HG03066 (cell line): ENCODE data around the gene EIF4EBP2.

Source experiments
- ATAC-seq: cut with Tn5 transposase; IDR thresholded peaks from one replicate; pipeline ENCODE4 v1.9.1; 2021; ENCODE audit warnings: low read depth; ENCODE audit not compliant: unreplicated experiment

Gene EIF4EBP2

DNA sequence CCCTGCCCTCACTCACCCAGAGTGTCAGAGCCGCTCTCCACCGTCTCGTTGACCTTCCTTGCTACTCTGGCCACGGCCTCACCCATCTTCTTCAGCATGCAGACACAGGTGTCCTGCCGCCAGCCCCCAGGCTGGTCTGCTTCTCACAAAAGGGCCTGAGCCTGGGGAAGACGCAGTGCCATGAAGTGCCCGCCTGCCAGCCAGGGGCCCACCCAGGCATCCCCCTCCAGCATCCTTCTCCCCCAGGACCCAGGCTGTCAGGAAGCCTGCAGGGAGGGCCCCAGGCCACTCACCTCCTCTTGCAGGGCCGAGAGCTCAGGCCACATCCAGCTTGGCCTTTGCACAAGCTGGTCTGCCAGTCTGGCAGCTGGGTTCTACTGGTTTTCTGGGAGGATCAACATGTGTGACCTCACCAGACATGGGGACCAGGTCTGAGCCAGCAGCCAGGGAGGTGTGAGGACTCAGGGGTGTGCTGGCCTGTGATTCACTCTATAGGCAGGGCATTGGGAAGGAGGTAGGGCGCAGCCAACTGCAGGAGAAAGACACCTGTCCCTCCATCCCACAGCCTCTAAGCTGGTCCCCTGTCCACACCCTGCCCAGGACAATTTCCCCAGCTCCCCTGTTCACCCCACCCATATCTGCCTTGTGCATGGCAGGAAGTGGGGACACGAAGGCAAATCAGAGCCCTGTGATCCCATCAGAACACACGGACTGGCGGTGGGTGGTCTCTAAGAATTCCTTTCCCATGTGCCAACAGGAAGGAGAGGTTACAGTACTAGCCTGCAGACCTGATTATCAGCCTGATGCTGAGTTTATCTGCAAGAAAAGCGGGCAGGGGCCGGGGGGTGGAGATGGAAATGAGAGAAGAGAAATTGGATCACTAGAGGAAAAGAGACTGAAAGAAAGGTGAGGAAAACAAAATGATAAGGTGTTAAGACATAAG is 27.2 kb upstream of the EIF4EBP2 start:
- ATAC-seq: no peak

DNA sequence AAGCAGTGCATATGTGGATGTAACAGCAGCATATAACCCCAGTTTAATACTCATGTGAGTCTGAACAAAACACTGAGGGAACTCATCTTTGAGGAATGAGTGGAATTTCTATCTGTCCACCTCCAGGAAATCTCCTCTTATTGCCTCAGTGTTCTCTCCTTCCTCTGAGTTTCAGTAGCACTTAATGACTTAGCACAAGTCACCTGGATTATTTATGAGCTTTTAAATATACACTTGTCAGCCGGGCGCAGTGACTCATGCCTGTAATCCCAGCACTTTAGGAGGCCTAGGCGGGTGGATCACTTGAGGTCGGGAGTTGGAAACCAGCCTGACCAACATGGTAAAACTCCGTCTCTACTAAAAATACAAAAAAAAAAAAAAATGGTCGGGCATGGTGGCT is 25.8 kb upstream of the EIF4EBP2 start:
- no peak for ATAC-seq

DNA sequence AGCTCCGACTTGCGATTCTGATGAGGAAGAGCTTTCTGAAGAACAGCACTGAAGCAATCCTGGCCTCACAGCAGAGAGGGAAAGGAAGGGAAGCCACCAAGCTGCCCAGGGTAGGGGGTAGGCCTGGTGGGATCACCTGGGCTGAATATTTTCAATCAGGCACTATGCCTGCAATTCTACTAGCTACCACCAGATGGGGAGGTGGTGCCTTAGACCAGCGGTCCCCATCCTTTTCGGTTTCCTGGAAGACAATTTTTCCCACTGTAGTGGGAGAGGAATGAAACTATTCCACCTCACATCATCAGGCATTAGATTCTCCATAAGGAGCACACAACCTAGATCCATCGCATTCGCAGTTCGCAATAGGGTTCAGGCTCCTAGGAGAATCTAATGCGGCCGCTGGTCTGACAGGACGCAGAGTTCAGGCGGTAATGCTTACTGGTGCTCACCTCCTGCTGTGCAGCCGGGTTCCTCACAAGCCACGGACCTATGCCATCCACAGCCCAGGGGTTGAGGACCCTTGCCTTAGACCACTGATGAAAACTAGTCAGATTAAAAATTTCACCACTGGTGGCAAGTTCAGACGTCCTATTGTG is 24.3 kb upstream of the EIF4EBP2 start:
- ATAC-seq: no peak

DNA sequence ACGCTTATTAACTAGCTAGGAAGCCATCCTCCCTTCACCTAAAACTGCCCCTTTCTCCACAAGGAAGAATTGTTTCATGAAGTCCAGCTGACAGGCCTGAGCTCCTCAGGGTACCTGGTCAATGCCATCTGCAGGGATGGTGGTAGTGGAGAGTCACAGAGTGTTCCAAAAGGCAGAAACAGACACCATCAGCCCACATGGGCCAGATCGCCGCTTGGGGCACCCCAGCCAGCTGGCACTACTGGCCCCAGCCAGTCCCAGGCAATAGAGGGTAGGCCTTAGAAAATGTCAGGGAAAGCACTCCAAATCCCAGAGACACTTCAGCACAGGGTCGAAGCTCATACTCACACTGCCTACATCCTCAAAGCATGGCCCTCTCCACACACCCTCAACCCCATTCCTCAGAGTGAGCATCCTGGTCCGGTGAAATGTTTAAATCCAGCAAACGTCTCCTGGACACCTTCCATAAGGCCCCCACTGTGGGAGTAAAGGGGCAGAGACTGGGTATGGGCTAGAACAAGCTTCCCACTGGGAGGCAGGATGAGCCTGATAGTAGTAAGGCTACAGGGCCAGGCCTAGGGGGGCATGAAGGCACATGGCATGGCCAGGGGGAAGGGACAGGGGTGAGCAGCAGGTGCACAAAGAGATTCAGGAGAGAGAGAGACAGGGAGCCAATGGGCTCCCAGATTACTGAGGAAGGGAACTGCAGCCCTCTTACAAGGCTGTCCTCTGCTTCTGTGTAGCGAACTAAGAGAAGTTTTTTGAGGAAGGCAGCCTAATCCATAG is 23.4 kb upstream of the EIF4EBP2 start:
- no peak for ATAC-seq

DNA sequence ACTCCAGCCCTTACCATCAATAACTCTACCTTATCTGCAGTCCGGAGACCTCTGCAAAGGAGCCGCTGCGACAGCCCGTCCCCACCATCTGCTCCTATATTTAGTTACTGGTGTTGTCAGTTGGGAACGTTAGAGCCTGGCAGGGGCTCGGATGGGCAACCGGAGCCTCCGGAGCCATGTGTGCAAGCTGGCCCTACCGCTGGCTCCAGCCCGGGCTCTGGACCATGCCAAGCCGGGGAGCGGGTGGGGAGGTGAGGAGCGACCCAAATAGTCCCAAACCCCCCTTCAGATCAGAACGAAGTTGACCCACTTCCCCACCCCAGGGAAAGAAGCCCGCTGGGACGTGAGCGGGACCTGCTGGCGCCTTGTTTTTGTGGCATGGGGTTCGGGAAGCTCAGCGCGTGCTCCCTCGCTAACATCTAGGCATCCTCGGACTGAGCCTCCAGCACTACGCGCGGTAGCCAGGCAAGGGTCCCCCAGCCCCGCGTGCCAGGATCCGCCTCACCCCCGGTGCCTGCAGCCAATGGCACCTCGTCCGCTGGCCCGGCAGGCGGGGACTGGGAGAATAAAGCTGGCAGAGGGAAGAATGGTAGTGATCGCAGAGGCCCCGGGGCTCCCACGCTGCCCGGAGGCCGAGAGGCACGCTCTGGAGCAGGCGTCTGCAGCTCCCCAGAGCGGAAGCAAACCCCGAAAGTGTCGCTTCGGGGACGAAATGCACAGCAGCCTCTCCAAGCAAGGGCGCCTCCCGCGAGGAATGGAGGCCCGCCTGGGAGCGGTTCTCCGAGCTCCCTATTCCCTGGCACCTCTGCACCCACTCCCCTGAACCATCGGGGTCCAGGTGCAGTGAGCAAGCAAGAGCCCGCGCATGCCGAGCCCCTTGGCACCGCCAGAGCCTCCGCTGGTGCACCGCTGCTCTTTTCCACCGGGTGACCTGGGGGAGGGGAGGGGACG is 22.2 kb upstream of the EIF4EBP2 start:
- ATAC-seq: peak; percentile 39

DNA sequence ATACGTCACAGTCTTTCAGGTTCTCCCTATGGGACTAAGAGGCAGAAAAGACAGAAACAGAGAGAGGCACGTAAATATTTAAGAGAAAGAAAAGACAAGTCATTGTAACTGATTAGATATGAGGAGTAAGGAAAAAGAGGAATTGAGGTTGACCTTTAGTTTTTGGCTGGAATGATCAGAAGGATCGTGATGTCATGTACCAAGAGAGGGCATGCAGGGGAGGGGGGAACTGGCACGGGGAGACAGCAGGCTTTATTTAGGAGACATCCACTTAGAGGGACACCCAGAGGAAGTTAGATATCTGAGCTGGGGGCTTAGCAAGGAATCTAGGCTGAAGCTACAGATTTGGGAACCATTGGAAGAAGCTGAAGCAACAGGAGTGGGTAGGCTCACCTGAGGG is 12.3 kb upstream of the EIF4EBP2 start:
- no peak for ATAC-seq

DNA sequence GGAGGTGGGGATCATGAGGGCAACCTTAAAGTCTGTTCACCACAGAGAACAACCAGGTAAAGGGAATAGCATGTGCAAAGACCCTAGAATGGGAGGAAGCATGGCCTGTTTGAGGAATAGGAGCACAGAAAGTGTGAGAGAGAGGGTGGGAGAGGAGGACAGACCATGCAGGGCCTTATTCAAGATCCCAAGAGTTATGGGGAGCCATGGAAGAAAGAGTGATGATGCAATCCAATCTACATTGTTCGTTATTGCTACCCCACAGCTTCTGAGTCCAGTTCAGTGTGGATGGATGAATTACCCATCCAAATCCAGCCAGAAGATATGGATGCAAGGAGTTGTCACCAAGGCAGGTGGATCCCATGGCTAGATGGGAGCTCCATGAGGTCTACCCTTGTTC is 7.8 kb upstream of the EIF4EBP2 start:
- no peak for ATAC-seq

DNA sequence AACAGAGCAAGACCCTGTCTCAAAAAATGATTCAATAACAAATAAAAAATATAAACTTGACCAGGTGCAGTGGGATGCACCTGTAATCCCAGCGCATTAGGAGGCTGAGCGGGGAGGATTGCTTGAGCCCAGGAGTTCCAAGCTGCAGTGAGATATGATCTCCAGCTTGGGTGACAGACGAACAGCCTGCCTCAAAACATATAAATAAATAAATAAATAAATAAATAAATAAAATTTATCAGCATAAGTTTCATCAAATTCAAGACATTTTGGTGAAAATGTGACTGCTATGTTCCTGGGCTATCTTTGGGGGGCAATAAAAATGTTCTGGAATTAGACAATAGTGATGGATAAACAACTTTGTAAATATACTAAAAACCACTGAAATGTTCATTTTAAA is 4.8 kb upstream of the EIF4EBP2 start:
- no peak for ATAC-seq

DNA sequence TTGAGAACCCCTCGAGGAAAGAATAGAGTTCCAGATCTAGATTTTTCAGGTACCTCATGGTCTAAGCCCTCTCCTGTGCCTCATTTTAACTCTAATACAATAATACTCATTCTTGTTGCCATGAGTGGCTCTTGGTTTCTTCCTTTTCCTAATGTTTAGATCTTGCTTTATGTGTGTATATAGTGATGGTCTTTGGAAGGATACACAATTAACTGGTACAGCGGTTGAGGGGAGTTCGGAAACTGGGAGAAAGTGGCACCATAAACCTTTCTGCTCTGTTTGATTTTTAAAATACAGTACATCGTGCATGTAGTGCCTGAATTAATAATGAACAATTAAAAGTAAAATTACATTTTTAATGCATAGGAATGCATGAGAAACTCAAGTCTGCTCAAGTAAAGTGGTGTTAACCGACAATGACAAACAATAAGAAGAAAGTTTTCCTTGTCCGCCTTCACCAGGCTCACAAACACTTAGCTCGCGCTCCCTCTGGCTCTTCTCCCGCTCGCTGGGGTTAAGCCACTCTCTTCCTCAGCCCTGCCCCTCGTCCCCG is 386 bp upstream of the EIF4EBP2 start:
- no peak for ATAC-seq

DNA sequence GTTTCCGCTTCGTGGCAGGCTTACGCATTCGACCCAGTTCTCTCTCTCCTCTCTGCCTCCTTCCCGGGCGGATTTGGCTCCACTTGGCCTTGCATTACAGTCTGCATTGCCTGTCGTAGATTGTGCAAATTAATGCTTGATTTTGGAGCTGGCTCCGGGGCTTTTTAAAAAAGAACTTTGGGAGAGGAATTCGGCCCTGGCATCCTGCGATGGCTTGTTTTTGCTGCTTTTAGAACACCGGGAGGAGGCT is 767 bp downstream of the EIF4EBP2 start:
- peak; percentile 18 for ATAC-seq

DNA sequence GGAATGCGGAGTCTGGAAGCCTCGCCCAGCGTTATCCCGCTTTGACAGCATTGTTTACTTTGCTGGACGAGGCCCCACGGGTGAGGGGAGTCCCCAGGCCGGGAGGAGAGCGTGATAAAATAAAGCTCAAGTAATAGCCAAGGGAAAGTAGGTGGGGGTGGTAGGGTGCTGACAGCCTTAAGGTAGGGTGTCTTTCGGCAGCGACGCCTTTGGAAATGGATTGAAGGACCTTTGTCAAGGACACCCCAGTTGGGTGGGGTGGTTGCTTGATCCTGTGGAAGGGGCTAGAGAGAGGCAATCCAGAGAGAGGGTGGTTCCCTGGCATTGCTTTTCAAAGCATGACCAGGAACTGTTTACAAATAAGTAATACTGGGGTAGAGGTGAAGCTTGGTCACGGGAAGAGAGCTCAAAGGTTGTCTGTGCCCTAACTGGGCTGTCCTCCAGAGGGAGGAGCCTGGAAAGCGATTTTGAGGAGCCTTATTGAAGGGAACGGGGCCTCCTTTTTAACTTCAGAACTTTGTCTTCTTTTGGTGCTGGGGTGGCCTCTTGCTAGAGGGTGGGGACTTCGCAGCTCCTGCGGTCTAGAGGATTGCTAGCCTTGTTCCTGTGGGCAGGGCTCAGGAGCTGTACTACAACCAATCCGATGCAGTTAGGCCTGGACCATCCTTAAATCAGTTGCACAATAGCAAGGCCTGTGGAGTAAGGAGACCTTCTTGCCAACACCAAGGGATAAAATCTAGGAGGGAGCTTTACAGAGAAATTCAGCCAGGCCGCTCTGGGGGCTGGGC is 1.3 kb downstream of the EIF4EBP2 start:
- ATAC-seq: no peak

DNA sequence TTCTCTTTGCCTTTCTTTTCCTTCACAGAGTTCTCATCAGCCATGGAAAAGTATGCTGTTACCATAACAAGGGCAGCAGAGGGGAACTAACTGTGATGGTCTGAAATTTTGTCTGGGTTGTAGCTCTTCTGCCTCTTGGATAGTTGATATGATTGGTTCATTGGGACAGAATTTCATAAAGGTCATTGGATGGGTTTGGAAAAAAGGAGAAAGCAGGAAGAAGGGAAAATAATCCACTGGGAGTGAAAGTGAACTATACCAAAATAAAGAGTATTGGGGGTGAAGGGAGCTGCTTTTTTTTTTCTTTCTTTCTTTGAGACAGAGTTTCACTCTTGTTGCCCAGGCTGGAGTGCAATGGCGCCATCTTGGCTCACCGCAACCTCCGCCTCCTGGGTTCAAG is 5.8 kb downstream of the EIF4EBP2 start:
- no peak for ATAC-seq

DNA sequence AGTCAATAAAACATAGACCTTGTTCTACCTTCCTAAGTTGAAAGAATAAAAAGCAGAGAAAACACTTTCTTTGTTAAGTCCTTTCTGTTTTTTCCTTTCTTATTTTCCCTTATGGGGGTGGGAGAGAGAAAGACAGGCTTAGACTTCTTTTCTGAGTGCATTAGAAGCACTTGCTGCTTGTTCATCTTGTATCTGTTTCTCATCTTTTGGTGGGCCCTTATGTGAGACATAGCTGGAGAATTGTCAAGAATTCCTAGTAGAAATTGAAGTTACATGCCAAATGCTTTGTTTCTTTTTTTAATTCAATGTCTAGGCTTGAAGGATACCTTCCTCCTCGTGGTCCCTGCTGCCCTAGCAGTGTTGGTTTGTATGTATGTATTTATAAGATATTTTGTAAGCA is 6.7 kb downstream of the EIF4EBP2 start:
- ATAC-seq: no peak

DNA sequence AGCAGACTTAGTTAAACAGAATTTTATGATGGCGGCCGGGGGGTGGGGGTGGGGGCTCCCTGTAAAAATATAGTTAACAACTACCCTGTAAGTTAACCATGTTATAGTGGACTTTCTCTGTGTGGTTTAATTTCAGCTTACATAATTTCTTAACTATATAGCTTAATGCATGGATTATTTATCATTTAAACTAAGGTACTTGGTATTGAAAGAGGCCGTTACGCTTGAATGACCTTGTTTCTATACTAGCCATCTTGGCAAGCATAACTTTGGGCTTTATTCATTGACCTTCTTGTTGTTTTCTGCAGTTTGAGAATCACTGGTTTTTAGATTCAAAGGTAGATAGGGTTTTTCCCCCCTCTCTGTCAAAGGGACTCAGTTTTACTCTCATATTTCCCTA is 8.4 kb downstream of the EIF4EBP2 start:
- no peak for ATAC-seq

DNA sequence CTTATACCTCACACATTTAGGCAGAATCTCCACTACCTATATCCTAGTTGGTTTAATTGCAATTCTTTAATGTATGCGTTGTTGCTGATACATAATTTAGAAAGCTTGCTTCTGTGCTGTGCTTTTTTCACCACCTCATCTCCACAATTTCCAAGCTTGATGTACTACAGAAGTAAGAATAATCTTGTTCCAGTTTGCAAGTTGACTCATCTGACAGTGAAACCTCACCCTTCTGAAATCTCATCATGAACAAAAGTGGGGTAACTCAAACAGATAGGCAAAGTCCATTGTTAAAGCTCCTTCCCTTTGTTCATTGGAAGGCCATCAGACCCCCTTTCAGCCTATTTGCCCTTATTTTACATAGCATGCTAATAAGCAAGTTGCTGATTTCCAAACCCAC is 13.6 kb downstream of the EIF4EBP2 start:
- no peak for ATAC-seq

DNA sequence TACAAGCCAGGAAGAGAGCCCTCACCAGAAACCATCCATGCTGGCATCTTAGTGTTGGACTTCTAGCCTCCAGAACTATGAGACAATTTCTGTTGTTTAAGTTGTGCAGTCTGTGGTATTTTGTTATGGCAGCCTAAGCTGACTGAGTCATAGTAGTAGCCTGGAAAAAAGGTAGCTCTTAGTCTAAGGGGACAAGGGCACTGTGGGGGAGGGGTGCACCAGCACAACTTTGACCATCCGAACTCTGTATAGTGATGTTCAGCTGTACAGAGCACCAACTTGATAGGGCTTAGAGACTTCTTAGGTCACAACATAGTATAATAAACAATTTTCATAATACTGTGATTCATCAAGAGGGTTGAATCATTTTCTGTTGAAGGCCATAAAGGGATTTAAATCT is 14.3 kb downstream of the EIF4EBP2 start:
- ATAC-seq: no peak

DNA sequence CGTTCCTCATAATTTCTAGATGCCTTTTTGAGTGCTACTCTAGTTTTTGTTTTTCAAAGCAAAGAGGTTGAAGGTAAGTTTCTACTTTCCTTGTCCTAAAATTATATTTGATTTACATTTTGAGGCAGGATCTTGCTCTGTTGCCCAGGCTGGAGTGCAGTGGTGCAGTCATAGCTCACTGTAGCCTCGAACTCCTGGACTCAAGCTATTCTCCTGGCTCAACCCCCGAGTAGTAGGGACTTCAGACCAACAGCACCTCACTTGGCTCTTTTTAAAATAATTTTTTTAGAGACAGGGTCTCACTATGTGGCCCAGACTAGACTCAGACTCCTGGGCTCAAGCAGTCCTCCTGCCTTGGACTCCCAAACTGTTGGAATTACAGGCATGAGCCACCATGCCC is 14.8 kb downstream of the EIF4EBP2 start:
- ATAC-seq: no peak

DNA sequence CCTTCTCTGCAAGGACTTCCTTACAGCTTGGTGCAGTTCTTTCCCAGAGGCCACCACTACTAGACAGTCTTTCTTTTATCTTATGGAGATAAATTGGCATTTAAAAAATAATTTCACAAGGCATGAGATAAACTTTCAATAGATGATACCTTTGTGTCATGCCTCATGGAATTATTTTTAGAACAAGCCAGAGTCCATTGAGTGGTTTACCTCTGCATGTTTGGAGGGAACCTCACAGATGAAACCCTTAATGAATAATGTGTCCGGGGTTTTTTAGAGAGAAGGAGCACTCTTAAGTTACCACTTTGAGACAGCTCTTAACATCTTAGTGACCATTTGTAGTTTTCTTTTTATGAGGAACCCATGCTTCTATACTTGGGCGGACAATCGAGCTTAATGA is 20.4 kb downstream of the EIF4EBP2 start:
- ATAC-seq: no peak

DNA sequence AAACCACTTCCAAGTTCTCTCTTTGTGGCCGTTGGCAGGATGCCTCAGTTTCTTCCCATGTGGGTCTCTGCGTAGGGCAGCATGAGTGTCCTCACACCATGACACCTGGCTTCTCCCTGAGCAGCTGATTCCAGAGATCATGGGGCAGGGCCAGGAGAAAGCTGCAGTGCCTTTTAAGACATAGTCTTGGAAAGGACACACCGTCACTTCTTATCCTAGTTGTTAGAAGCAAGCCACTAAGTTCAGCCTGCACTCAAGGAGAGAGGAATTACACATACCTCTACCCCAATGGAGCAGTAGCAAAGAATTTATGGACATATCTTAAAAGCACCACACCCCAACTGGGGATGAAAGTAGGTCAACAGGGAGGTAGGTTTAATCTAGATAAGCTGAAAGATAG is 21.2 kb downstream of the EIF4EBP2 start:
- ATAC-seq: no peak

DNA sequence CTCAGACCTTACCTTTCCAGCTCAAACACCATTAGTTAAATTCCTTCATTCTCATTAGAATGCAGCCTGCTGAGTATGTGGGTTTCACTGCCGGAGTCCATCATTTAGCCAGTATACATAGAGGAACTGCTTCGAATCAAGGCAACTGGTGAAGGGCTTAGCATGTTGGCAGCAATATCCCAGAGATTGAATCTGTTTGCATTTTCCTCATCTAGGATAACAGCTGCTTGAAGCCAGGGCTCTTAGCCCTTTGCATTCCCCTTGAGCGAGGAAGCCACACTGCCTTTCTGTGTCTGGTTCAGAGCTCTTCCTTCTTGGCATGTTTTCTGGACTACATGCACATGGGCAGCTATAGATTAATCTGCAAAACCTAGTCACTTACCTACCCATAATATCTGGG is 22.9 kb downstream of the EIF4EBP2 start:
- ATAC-seq: no peak
